Keratinocyte (primary cell): ENCODE results near the gene RMDN3.

Experiments
- CTCF ChIP-seq, 3 experiments: IDR thresholded peaks in 1 of 3; conservative IDR thresholded peaks in 1 of 3; optimal IDR thresholded peaks in 1 of 3; 2 replicates in 2 of 3; 3 replicates in 1 of 3; pipeline versions ENCODE3 to v1.5.1; 2011; ENCODE audit warnings: low read length in 3 of 3, mild to moderate bottlenecking in 3 of 3, moderate library complexity in 2 of 3, control low read depth in 1 of 3, inconsistent platforms in 1 of 3; ENCODE audit not compliant: insufficient read depth in 2 of 3; ENCODE audit errors: extremely low read depth in 1 of 3
- EZH2 ChIP-seq: IDR thresholded peaks from one replicate; pipeline ENCODE4 v1.6.1; 2012; ENCODE audit warnings: inconsistent platforms, mild to moderate bottlenecking, low read length, moderate library complexity

- TF ChIP-seq CTCF (optimal IDR thresholded peaks at IDR 0.05 in 1 of 3, IDR thresholded peaks at IDR 0.05 in 1 of 3, conservative IDR thresholded peaks at IDR 0.05 in 1 of 3; ENCODE audit: extremely low read depth in 1 of 3, insufficient read depth in 2 of 3, low read length in 3 of 3) (no peak), EZH2 (no peak)
Observed at GRCh38 chr15:40739047-40739446, 16.0 kb downstream of the RMDN3 start.
